Testis (tissue), 2 donors: ENCODE results near the gene TSNAX.

ENCODE experiments used
- CTCF ChIP-seq, 3 experiments: fragments of 450-650 bp in 2 of 3; fragments of 200-600 bp in 1 of 3; sonication (generic) in 1 of 3; IDR thresholded peaks; one replicate each; pipeline ENCODE4 v1.5.1; 2016 to 2019; ENCODE audit warnings: antibody characterized with exemption in 3 of 3, mild to moderate bottlenecking in 2 of 3, moderate library complexity in 1 of 3
- POLR2A ChIP-seq: fragments of 450-650 bp; IDR thresholded peaks from one replicate; pipeline ENCODE4 v1.6.1; 2017; ENCODE audit warnings: antibody characterized with exemption, mild to moderate bottlenecking, moderate library complexity

- TF ChIP-seq CTCF (IDR thresholded peaks at IDR 0.05) (no peak), POLR2A (no peak)
These were observed 19.5 kb upstream of the TSNAX start for GRCh38 chr1:231508941-231509340.
